ENCODE measurements around the gene KRTAP5-10.
"Not testable (repeated sequence)": the region's sequence is repeated elsewhere in the genome, so short reads cannot be mapped to it uniquely, and the experiment has no call there.

Gene KRTAP5-10

GRCh38 chr11:71580057-71581003 is 15.0 kb downstream of the KRTAP5-10 start:
- Histone ChIP-seq H3K4me3 (no peak overlapping the region), H3K27ac (no peak overlapping the region)
- DNase-seq (ENCODE audit: low spot score) = no peak
- TF ChIP-seq, protein P1, sequence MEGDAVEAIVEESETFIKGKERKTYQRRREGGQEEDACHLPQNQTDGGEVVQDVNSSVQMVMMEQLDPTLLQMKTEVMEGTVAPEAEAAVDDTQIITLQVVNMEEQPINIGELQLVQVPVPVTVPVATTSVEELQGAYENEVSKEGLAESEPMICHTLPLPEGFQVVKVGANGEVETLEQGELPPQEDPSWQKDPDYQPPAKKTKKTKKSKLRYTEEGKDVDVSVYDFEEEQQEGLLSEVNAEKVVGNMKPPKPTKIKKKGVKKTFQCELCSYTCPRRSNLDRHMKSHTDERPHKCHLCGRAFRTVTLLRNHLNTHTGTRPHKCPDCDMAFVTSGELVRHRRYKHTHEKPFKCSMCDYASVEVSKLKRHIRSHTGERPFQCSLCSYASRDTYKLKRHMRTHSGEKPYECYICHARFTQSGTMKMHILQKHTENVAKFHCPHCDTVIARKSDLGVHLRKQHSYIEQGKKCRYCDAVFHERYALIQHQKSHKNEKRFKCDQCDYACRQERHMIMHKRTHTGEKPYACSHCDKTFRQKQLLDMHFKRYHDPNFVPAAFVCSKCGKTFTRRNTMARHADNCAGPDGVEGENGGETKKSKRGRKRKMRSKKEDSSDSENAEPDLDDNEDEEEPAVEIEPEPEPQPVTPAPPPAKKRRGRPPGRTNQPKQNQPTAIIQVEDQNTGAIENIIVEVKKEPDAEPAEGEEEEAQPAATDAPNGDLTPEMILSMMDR (IDR thresholded peaks at IDR 0.05) = peak; percentile 56

DNA sequence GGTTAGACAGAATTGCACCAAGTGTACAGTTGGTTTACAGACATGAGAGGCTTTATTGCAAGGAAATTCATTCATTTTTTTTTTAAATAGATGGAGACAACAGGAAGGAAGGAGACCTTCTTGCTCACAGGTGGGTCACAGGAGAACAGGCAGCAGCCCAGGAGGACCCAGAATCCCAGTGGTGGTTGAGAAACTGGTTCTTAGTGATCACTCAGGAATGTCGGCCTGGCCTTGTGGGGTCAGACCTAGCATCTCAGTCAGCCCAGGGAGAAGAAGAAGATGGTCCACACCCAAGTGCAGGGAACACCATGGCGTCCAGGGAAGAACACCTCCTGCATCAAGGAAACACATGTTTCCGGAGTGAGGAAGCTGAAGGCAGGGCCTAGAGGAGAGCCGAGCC is 16.5 kb downstream of the KRTAP5-10 start:
- no peak for DNase-seq (ENCODE audit: low spot score)
- Histone ChIP-seq H3K4me3 (no peak overlapping the region), H3K27ac (no peak overlapping the region)
- TF ChIP-seq, protein P1 (IDR thresholded peaks at IDR 0.05) = no peak

- TF ChIP-seq, protein P1 (IDR thresholded peaks at IDR 0.05) = no peak
- no peak for DNase-seq (ENCODE audit: low spot score)
- no peak within 1 kb of the TSS for H3K4me3 ChIP-seq
- no peak within 1 kb of the TSS for H3K27ac ChIP-seq
These were observed 17.0 kb downstream of the KRTAP5-10 start, which contains the start of gene KRTAP5-11 for GRCh38 chr11:71582309-71582895. TSS of gene KRTAP5-11 (minus strand) at chr11:71582875. CDS start at chr11:71582837, 38 bp downstream.

- H3K27ac ChIP-seq; DNase-seq (ENCODE audit: low spot score); H3K4me3 ChIP-seq: not testable (repeated sequence)
These were observed 17.6 kb downstream of the KRTAP5-10 start for GRCh38 chr11:71582969-71583368.

GRCh38 chr11:71585673-71586072 is 20.3 kb downstream of the KRTAP5-10 start:
- DNase-seq (ENCODE audit: low spot score); H3K27ac ChIP-seq; H3K4me3 ChIP-seq: not testable (repeated sequence)

DNA sequence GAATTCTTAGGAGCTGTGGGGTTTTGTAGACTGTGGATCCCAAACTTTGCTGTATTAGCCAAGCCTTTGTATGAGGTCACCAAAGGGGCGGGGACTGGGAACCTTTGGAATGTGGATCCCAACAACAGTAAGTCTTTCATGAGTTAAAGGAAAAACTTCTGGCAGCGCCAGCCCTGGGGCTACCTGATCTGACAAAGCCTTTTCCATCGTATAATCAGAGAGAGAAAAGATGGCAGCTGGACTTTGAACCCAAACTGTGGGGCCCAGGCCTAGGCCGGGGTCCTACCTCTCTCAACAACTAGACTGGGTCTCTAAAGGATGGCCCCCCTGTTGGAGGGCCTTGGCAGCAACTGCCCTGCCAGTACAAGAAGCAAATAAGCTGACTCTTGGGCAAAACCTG is 23.0 kb downstream of the KRTAP5-10 start:
- not testable (repeated sequence) for H3K27ac ChIP-seq; H3K4me3 ChIP-seq; DNase-seq (ENCODE audit: low spot score)

DNA sequence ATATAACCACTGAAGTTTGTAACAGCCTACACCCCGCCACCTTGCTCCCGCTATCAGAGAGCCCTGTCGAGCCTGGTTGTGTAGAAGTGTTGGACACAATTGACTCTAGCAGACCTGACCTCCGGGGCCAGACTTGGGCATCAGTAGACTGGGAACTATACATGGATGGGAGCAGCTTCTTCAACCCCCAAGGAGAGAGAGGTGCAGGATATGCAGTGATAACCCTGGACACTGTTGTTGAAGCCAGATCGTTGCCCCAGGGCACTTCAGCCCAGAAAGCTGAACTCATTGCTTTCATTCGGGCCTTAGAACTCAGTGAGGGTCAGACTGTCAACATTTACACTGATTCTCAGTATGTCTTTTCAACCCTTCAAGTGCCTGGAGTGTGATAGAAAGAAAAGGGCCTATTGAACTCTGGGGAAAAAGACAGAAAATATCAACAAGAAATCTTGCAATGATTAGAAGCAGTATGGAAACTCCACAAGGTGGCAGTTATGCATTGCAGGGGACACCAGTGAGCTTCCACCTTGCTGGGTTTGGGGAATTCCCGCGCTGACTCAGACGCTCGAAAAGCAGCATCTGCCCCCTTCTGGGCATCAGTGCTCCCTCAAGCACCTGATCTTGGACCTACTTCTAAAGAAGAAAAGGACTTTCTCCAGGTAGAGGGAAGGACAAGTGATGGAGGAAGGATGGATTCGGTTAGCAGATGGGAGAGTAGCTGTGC is 23.6 kb downstream of the KRTAP5-10 start:
- DNase-seq (ENCODE audit: low spot score); H3K4me3 ChIP-seq; H3K27ac ChIP-seq: not testable (repeated sequence)

GRCh38 chr11:71589546-71589920 is 24.2 kb downstream of the KRTAP5-10 start:
- not testable (repeated sequence) for H3K4me3 ChIP-seq; H3K27ac ChIP-seq; DNase-seq (ENCODE audit: low spot score)

DNA sequence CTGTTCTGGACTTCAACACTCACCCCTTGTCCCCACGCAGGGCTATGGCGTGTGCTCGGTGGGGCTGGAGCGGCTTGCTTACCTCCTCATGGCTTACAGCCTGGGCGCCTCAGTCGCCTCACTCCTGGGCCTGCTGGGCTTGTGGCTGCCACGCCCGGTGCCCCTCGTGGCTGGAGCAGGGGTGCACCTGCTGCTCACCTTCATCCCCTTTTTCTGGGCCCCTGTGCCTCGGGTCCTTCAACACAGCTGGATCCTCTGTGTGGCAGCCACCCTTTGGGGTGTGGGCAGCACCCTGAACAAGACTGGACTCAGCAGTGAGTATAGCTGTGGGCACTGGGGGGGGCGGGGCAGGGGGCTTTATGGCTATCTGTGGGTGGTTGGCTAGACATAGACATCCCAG is 37.9 kb downstream of the KRTAP5-10 start:
- DNase-seq (ENCODE audit: low spot score); H3K27ac ChIP-seq; H3K4me3 ChIP-seq: not testable (repeated sequence)

GRCh38 chr11:71604798-71605488 is 39.6 kb downstream of the KRTAP5-10 start:
- H3K4me3 ChIP-seq; DNase-seq (ENCODE audit: low spot score); H3K27ac ChIP-seq: not testable (repeated sequence)

DNA sequence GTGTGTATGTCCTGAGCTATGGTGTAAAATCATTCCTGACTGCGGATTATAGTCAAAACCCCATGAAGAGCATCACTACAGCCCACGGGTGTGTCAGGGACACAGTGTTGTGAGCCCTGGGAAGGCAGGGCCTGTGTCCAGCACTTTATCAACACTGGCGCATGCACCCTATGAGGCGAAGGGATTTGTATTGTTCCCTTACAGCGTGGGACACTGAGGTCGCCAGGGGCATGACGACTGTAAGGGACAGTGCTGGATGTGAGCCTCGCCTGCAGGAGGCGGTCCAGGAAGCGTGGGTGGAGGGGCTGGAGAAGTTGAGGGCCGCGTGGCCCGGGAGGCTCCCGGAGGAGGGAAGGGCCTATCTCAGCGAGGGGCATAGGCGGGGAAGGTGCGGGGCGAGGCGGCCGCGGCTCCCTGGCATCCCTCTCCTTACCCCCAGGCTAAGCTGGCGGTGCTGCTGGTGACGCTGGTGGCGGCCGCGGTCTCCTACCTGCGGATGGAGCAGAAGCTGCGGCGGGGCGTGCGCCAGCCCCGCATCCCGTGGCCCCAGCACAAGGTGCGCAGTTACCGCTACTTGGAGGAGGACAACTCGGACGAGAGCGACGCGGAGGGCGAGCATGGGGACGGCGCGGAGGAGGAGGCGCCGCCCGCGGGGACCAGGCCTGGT is 41.6 kb downstream of the KRTAP5-10 start:
- H3K27ac ChIP-seq; DNase-seq (ENCODE audit: low spot score): not testable (repeated sequence)
- H3K4me3 ChIP-seq = peak overlapping the region; percentile 38

DNA sequence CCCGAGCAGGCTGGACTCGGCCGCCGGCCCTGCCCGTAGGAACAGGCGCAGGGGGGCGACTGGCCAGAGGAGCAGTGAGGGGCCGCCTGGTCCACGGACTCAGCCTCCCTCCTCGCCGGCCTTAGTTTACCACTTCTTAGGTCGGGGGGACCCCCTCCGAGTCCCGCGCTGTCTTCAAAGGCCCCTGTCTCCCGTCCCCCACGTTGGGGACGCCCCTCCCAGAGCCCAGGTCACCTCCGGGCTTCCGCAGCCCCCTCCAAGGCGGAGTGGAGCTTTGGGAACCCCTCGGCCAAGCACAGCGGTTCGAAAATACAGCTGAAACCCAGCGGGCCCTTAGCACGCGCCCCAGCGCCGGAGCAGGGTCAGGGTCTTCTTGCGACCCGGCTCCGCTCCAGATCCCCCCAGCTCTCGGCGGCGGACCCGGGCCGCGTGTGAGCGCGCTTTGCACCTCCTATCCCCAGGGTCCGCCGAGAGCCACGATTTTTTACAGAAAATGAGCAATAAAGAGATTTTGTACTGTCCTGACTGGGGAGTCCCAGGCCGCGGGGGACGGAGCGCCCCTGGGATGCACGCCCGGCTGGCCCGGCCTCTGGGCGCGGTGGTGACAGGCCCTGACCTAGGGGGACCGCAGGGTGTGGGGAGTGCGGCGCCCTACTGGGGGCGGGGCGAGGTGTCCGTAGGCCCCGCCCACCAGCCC is 42.3 kb downstream of the KRTAP5-10 start:
- not testable (repeated sequence) for H3K27ac ChIP-seq; DNase-seq (ENCODE audit: low spot score)
- H3K4me3 ChIP-seq = peak overlapping the region; percentile 38

GRCh38 chr11:71608272-71608671 is 42.9 kb downstream of the KRTAP5-10 start:
- not testable (repeated sequence) for DNase-seq (ENCODE audit: low spot score); H3K27ac ChIP-seq; H3K4me3 ChIP-seq

All from coronary artery (tissue), 2 donors.